Left ventricle myocardium superior (tissue), 1 donor: ENCODE data around the gene C9orf85. TPM values are rescaled to one million over a fixed set of nuclear protein-coding genes. Genes with fewer than 3 reads are reported as not detected.
A peak's percentile ranks its signal among the peaks of the same experiment; 100 is the strongest.

Experiments used
- ATAC-seq: fragments of 200-7000 bp; cut with Tn5 transposase; one replicate; pipeline ENCODE4 v1.9.1; 2020; ENCODE audit warnings: mild to moderate bottlenecking, moderate library complexity
- DNase-seq: peaks from one replicate; pipeline ENCODE4 v3.0.0-alpha.2; 2020
- intact Hi-C: fragments of 100-400 bp; cut with micrococcal nuclease; formaldehyde crosslinking; loops from one replicate; pipeline ENCODE4 v1.11.0; 2022
- total RNA-seq: library from RNA; stranded (reverse); fragmentation: NEBNext Ultra II Directional; extraction: Animal tissue kit (Norgen Biotek cat#: 25700); gene quantifications from one replicate; pipeline ENCODE4 v1.2.1, GENCODE V29; 2021
- donor health status: DM: no; HTN: yes; CAD: no; lungs with severe emphysema.

Gene C9orf85
- total RNA-seq, 1 donor from 2014 or later: 7.3 TPM

GRCh38 chr9:71901695-71902597, 9.5 kb upstream of the C9orf85 start:
- no peak for ATAC-seq
- DNase-seq: no peak
- intact Hi-C loops: no loop called here

GRCh38 chr9:71904076-71904475, 7.4 kb upstream of the C9orf85 start:
- ATAC-seq: no peak
- no peak for DNase-seq
- intact Hi-C loops: no loop called here

- ATAC-seq (no peak), DNase-seq (no peak)
- intact Hi-C loops: no loop called here
Measured at GRCh38 chr9:71908825-71909224, 2.6 kb upstream of the C9orf85 start.

- intact Hi-C loops: no loop called here
- ATAC-seq: peak; percentile 40
- DNase-seq: peak; percentile 74
Measured at GRCh38 chr9:71909887-71910649, 1.4 kb upstream of the C9orf85 start.

GRCh38 chr9:71910650-71911060, 784 bp upstream of the C9orf85 start:
- DNase-seq: no peak
- peak; percentile 39 for ATAC-seq
- intact Hi-C loops: no loop called here

GRCh38 chr9:71911908-71912335, 483 bp downstream of the C9orf85 start:
- no peak for ATAC-seq
- peak; percentile 48 for DNase-seq
- intact Hi-C loops: no loop called here

- no peak for ATAC-seq
Measured at GRCh38 chr9:71915495-71915894, 4.1 kb downstream of the C9orf85 start.

GRCh38 chr9:71916834-71917534, 5.5 kb downstream of the C9orf85 start:
- no peak for DNase-seq
- intact Hi-C loops: no loop called here
- no peak for ATAC-seq

More at GRCh38 chr9:71915495-71915894, 4.1 kb downstream of the C9orf85 start:
- no peak for DNase-seq
- intact Hi-C loops: no loop called here

- no peak for ATAC-seq
- intact Hi-C loops: no loop called here
- no peak for DNase-seq
Measured at GRCh38 chr9:71918419-71918818, 7.0 kb downstream of the C9orf85 start.

- intact Hi-C loops: loop anchor here (10.0 kb wide), 1 partner anchor 54 kb away; no protein-coding TSS in a partner anchor
Measured at GRCh38 chr9:71920456-71921189, 9.2 kb downstream of the C9orf85 start.

GRCh38 chr9:71921190-71921814, 9.9 kb downstream of the C9orf85 start:
- ATAC-seq: no peak
- DNase-seq: no peak
- intact Hi-C loops: loop anchor here (10.0 kb wide), 1 partner anchor 53 kb away; no protein-coding TSS in a partner anchor

More at GRCh38 chr9:71920456-71921189, 9.2 kb downstream of the C9orf85 start:
- DNase-seq: no peak
- ATAC-seq: no peak

- intact Hi-C loops: loop anchor here (10.0 kb wide), 1 partner anchor 50 kb away; no protein-coding TSS in a partner anchor
- ATAC-seq: no peak
Measured at GRCh38 chr9:71924576-71924975, 13.1 kb downstream of the C9orf85 start.

GRCh38 chr9:71925834-71926233, 14.4 kb downstream of the C9orf85 start:
- DNase-seq (no peak), ATAC-seq (no peak)
- intact Hi-C loops: loop anchor here (10.0 kb wide), 1 partner anchor 49 kb away; no protein-coding TSS in a partner anchor

More at GRCh38 chr9:71924576-71924975, 13.1 kb downstream of the C9orf85 start:
- no peak for DNase-seq

- no peak for DNase-seq
- intact Hi-C loops: loop anchor here (10.0 kb wide), 1 partner anchor 46 kb away; no protein-coding TSS in a partner anchor
- no peak for ATAC-seq
Measured at GRCh38 chr9:71928376-71928775, 16.9 kb downstream of the C9orf85 start.

GRCh38 chr9:71928806-71929205, 17.4 kb downstream of the C9orf85 start:
- no peak for ATAC-seq
- DNase-seq: no peak
- intact Hi-C loops: loop anchor here (10.0 kb wide), 1 partner anchor 46 kb away; no protein-coding TSS in a partner anchor

- no peak for ATAC-seq
- intact Hi-C loops: loop anchor here (10.0 kb wide), 1 partner anchor 46 kb away; no protein-coding TSS in a partner anchor
Measured at GRCh38 chr9:71929223-71929622, 17.8 kb downstream of the C9orf85 start.

GRCh38 chr9:71929791-71930440, 18.5 kb downstream of the C9orf85 start:
- intact Hi-C loops: loop anchor here (10.0 kb wide), 1 partner anchor 45 kb away; no protein-coding TSS in a partner anchor
- DNase-seq (no peak), ATAC-seq (no peak)

More at GRCh38 chr9:71929223-71929622, 17.8 kb downstream of the C9orf85 start:
- no peak for DNase-seq
